Measurements from ENCODE around the gene KIAA1586.

DNA sequence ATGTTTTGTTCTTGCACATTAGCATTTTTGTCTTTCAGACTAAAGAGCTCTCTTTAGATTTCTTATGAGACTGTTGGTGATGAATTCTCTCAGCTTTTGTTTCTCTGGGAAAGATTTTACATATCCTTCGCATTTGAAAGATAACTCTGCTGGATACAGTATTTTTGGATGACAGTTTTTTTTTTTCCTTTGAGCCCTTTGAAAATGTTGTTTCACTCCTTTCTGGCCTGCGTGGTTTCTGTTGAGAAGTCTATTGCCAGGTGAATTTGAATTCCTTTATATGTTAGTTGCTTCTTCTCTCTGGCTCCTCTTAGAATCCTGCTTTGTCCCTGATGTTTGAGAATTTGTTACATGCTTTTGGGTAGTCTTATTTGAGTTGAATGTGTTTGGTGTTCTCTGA, 22.2 kb upstream of the KIAA1586 start:
- TF ChIP-seq CTCF (IDR thresholded peaks at IDR 0.05; ENCODE audit: extremely low read depth in 1 of 2, insufficient read depth in 1 of 2, low read depth in 1 of 2, low read length in 2 of 2): no peak
- no peak for TF ChIP-seq POLR2AphosphoS5 (IDR thresholded peaks at IDR 0.05; ENCODE audit: insufficient read depth, low read depth, low read length)
- TF ChIP-seq EZH2 (IDR thresholded peaks at IDR 0.05; ENCODE audit: borderline replicate concordance, low read depth, low read length, severe bottlenecking): no peak
- no peak for TF ChIP-seq POLR2A (IDR thresholded peaks at IDR 0.05; ENCODE audit: low read depth, low read length)
- no peak for TF ChIP-seq MAX (IDR thresholded peaks at IDR 0.05; ENCODE audit: insufficient read depth, insufficient read length)

Measured in endothelial cell of umbilical vein (primary cell).